H1 (cell line): ENCODE results near the gene RELN. TPM values are rescaled to one million over a fixed set of nuclear protein-coding genes. Genes with fewer than 3 reads are reported as not detected.

ENCODE experiments used
- ASH2L ChIP-seq: fragments of 200-600, 300-600 bp; sonication (generic); IDR thresholded peaks from one replicate; pipeline ENCODE4 v1.7.1; 2017; ENCODE audit warnings: low read length
- BACH1 ChIP-seq: IDR thresholded peaks from 2 replicates; pipeline ENCODE4 v1.6.1; 2012; ENCODE audit warnings: low read length, improper control_type of control experiment
- CHD2 ChIP-seq: IDR thresholded peaks from 2 replicates; pipeline ENCODE4 v1.6.1; 2012; ENCODE audit warnings: low read length, improper control_type of control experiment
- HDAC2 ChIP-seq, 2 experiments: fragments of 300-600 bp in 1 of 2; sonication (generic) in 1 of 2; IDR thresholded peaks; 2 replicates each; pipeline ENCODE4 v1.6.1; 2011 to 2012; ENCODE audit warnings: low read depth in 2 of 2, low read length in 2 of 2, mild to moderate bottlenecking in 2 of 2, moderate library complexity in 2 of 2, borderline replicate concordance in 1 of 2, inconsistent platforms in 1 of 2
- HDAC6 ChIP-seq: IDR thresholded peaks from one replicate; pipeline ENCODE4 v1.7.1; 2012; ENCODE audit warnings: low read depth, mild to moderate bottlenecking, inconsistent platforms, low read length, moderate library complexity
- JUND ChIP-seq: IDR thresholded peaks from 2 replicates; pipeline ENCODE4 v1.6.1; 2011; ENCODE audit warnings: mild to moderate bottlenecking, improper control_type of control experiment, low read length
- NANOG ChIP-seq: IDR thresholded peaks from 2 replicates; pipeline ENCODE4 v1.6.1; 2011; ENCODE audit warnings: low read length, low read depth, mild to moderate bottlenecking, inconsistent platforms; ENCODE audit not compliant: insufficient read depth, poor library complexity, severe bottlenecking
- RAD21 ChIP-seq, 2 experiments: IDR thresholded peaks in 1 of 2; conservative IDR thresholded peaks in 1 of 2; 2 replicates each; pipeline ENCODE4 v1.6.1; 2011; ENCODE audit warnings: low read depth in 2 of 2, low read length in 2 of 2, improper control_type of control experiment in 1 of 2, inconsistent platforms in 1 of 2, mild to moderate bottlenecking in 1 of 2, moderate library complexity in 1 of 2
- SP4 ChIP-seq: IDR thresholded peaks from 2 replicates; pipeline ENCODE4 v1.6.1; 2012; ENCODE audit warnings: low read length, inconsistent platforms
- SRF ChIP-seq: IDR thresholded peaks from 2 replicates; pipeline ENCODE4 v1.6.1; 2011; ENCODE audit warnings: mild to moderate bottlenecking, low read depth, low read length, moderate library complexity
- TAF1 ChIP-seq: IDR thresholded peaks from 2 replicates; pipeline ENCODE4 v1.6.1; 2011; ENCODE audit warnings: mild to moderate bottlenecking, low read depth, low read length
- TAF7 ChIP-seq: optimal IDR thresholded peaks from 2 replicates; pipeline ENCODE3; 2011; ENCODE audit warnings: low read depth, mild to moderate bottlenecking, inconsistent platforms, low read length, moderate library complexity, borderline replicate concordance
- TBP ChIP-seq: IDR thresholded peaks from 2 replicates; pipeline ENCODE4 v1.6.1; 2011; ENCODE audit warnings: low read depth, low read length, improper control_type of control experiment
- polyA plus RNA-seq, 7 experiments: library from polyadenylated mRNA; depleted of rRNA in 3 of 7; stranded (reverse) in 5 of 7; unstranded in 2 of 7; fragments of >200 nt in 5 of 7; fragments of 200-250 nt in 2 of 7; gene quantifications; 1 replicate in 5 of 7; 2 replicates in 1 of 7; 4 replicates in 1 of 7; pipeline versions ENCODE4 v1.2.1 to v1.2.3, GENCODE V29; 2011 to 2013; ENCODE audit warnings: missing spikeins in 2 of 7, mixed read lengths in 2 of 7
- total RNA-seq: library from RNA; stranded (reverse); fragmentation: NEBNext Ultra II Directional; extraction: Animal tissue kit (Norgen Biotek cat#: 25700); gene quantifications from 2 replicates; pipeline ENCODE4 v1.2.1, GENCODE V29; 2021

RELN gene
- total and polyA plus RNA-seq, 2 of the 8 experiments (the other 6 are each of a cell fraction or from before 2014, with no cell fraction given), result 0.03 to 0.07 TPM

DNA sequence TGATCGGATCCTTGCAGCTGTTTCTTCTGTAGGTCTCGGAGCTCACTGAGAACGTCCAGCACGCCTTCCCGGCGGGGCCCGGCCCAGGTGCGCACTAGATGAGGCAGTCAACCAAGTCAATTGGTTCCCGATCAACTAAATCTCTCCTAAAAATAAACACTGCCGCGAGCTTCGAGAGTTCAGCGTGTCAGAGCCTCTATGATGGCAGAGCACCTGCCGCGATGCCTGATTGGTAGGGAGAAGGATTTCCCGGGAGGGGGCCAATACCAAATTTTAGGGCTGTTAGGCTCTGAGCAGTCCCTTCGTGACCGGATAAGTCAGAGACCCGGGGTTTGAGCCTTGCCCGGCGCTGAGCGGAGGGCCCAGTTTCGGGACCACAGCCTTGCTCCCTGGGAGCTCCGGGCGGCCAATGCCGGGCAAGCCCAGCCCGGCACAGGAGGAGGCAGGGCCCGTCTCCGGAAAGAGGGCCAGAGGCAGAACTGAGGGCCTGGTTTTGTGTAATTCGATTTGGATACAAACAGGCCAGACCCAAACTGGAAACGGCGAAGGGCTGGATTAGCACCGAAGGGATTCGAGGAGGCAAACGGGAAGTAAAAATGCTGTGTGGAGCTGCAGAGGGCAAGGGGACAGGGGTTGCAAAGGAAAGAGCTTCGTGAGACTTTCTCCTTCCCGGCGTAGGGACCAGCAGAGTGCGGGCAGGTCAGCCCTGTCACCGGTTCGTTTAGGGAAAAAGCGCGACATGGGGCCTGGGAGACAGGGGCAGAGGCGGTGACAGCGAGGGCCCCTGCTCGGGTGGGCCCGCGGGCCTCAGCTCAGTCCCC is 544.0 kb downstream of the RELN start (continued):
- TF ChIP-seq BACH1, result no peak
- no peak for TF ChIP-seq TAF7
- TF ChIP-seq HDAC2 (IDR thresholded peaks at IDR 0.05; ENCODE audit: borderline replicate concordance in 1 of 2, low read depth in 2 of 2, low read length in 2 of 2), result 0 out of 4 replicates have a peak, but pooled peaks of 1 of the 2 experiments have one; percentile 15
- TF ChIP-seq ASH2L, result peak; percentile 68
- no peak for TF ChIP-seq HDAC6
- no peak for TF ChIP-seq SRF
- TF ChIP-seq TAF1, result no peak
- TF ChIP-seq NANOG, result no peak
- no peak for TF ChIP-seq RAD21 (IDR thresholded peaks at IDR 0.05 in 1 of 2, conservative IDR thresholded peaks at IDR 0.05 in 1 of 2; ENCODE audit: low read depth in 2 of 2, low read length in 2 of 2)
- TF ChIP-seq SP4, result no peak
- no peak for TF ChIP-seq CHD2
- no peak for TF ChIP-seq TBP
- no peak for TF ChIP-seq JUND
- TF ChIP-seq, all 59 proteins: peak for 8
